GM12878 (cell line): ENCODE measurements around the gene ZNF142. TPM values are rescaled to one million over a fixed set of nuclear protein-coding genes. Genes with fewer than 3 reads are reported as not detected.

Source experiments
- CBX3 ChIP-seq: fragments of 200-600 bp; sonication (generic); IDR thresholded peaks from 2 replicates; pipeline ENCODE4 v1.6.1; 2016; ENCODE audit warnings: low read depth, borderline replicate concordance
- CEBPZ ChIP-seq: fragments of 150-350 bp; IDR thresholded peaks from 2 replicates; pipeline ENCODE4 v1.6.1; 2016; ENCODE audit warnings: low read depth, low read length
- CHD2 ChIP-seq: IDR thresholded peaks from 2 replicates; pipeline ENCODE4 v1.6.1; 2011; ENCODE audit warnings: low read depth, low read length, improper control_type of control experiment, borderline replicate concordance
- ESRRA ChIP-seq: IDR thresholded peaks from 2 replicates; pipeline ENCODE4 v1.6.1; 2012; ENCODE audit warnings: mild to moderate bottlenecking, low read length, improper control_type of control experiment
- GABPA ChIP-seq: IDR thresholded peaks from 2 replicates; pipeline ENCODE4 v1.6.1; 2014; ENCODE audit warnings: antibody characterized with exemption, low read depth, mild to moderate bottlenecking, inconsistent platforms
- NFIC ChIP-seq: IDR thresholded peaks from 2 replicates; pipeline ENCODE4 v1.6.1; 2012; ENCODE audit warnings: low read depth, mild to moderate bottlenecking, inconsistent platforms, low read length, moderate library complexity
- NR2C1 ChIP-seq: fragments of 450-650 bp; IDR thresholded peaks from 2 replicates; pipeline ENCODE4 v1.6.1; 2017; ENCODE audit warnings: antibody characterized with exemption, mild to moderate bottlenecking, moderate library complexity
- POU2F2 ChIP-seq: IDR thresholded peaks from 3 replicates; pipeline ENCODE4 v1.6.1; 2011; ENCODE audit warnings: low read depth, mild to moderate bottlenecking, low read length, borderline replicate concordance
- RELB ChIP-seq: fragments of 450-650 bp; IDR thresholded peaks from 2 replicates; pipeline ENCODE4 v1.6.1; 2017; ENCODE audit warnings: low read depth, mild to moderate bottlenecking, moderate library complexity
- RFX5 ChIP-seq: IDR thresholded peaks from 2 replicates; pipeline ENCODE4 v1.6.1; 2011; ENCODE audit warnings: low read depth, low read length, improper control_type of control experiment
- RUNX3 ChIP-seq: IDR thresholded peaks from 2 replicates; pipeline ENCODE4 v1.6.1; 2012; ENCODE audit warnings: low read length, inconsistent platforms
- polyA plus RNA-seq, 11 experiments: library from polyadenylated mRNA; depleted of rRNA in 4 of 11; unstranded in 6 of 11; stranded (reverse) in 5 of 11; fragments of >200 nt; fragmentation: Nextera tagmentation in 4 of 11; fragmentation: Illumina TruSeq in 1 of 11; extraction: Ambion mirVana in 4 of 11; extraction: Trizol in 1 of 11; gene quantifications; 1 replicate in 1 of 11; 2 replicates in 10 of 11; pipeline versions ENCODE4 v1.2.1 to v1.2.3, GENCODE V29; 2011 to 2016; ENCODE audit warnings: inconsistent platforms in 2 of 11, missing spikeins in 2 of 11, low read depth in 1 of 11
- total RNA-seq, 4 experiments: library from RNA; depleted of rRNA in 3 of 4; stranded (reverse); fragments of >200 nt in 3 of 4; fragmentation: Illumina TruSeq in 1 of 4; extraction: Trizol in 1 of 4; gene quantifications; 2 replicates each; pipeline versions ENCODE4 v1.2.1 to v1.2.3, GENCODE V29; 2013 to 2021

Gene ZNF142
- total and polyA plus RNA-seq, 10 of the 15 experiments (the other 5 are each of a cell fraction or from before 2014, with no cell fraction given): 1.3 to 40.9 (median 15.0) TPM

GRCh38 chr2:218659258-218659987, at the start of gene ZNF142, which contains the start of gene BCS1L (continued):
- TF ChIP-seq CEBPZ: no peak
- TF ChIP-seq CHD2: peak; percentile 50; the same call in 1 of the 2 replicates
- TF ChIP-seq GABPA: peak; percentile 79
- peak; percentile 70 for TF ChIP-seq NR2C1
- no peak for TF ChIP-seq RFX5
- no peak for TF ChIP-seq CBX3
- peak; percentile 82 for TF ChIP-seq RELB
- no peak for TF ChIP-seq ESRRA
- no peak for TF ChIP-seq NFIC
- TF ChIP-seq POU2F2: peak; percentile 56; the same call in 1 of the 3 replicates
- TF ChIP-seq RUNX3: peak; percentile 87
- TF ChIP-seq, all 136 proteins: peak for 51
